Activated CD8-positive, alpha-beta memory T cell treated with anti-CD3 and anti-CD28 coated beads for 1 hour (primary cell): ENCODE data around the gene EXOC2.

Experiments
- DNase-seq, 2 donors: peaks; one replicate each; pipeline ENCODE4 v3.0.0-alpha.2; 2020; ENCODE audit warnings: low read depth in 1 of 2; ENCODE audit errors: extremely low read depth in 1 of 2

EXOC2 gene

GRCh38 chr6:503610-504362 is 189.2 kb downstream of the EXOC2 start:
- no peak for DNase-seq

DNA sequence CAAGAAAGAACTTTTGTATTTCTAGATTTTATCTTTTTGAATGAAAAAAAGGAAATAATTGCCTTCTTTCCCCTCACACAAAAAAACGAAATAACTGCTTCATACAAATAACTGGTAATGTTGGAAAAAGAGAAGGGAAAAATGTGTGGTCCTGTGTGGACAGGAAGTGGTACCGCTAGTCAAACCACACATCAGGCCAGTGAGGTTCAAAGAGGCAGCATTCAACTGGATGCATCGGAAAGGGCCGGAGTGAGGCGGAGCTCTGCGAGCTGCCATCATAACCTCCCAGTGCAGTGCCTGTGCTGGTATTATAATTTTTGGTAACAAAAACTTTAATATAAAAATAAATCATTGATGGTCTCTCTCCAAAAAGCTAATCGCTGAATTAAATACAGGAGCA is 190.2 kb downstream of the EXOC2 start:
- DNase-seq = no peak

DNA sequence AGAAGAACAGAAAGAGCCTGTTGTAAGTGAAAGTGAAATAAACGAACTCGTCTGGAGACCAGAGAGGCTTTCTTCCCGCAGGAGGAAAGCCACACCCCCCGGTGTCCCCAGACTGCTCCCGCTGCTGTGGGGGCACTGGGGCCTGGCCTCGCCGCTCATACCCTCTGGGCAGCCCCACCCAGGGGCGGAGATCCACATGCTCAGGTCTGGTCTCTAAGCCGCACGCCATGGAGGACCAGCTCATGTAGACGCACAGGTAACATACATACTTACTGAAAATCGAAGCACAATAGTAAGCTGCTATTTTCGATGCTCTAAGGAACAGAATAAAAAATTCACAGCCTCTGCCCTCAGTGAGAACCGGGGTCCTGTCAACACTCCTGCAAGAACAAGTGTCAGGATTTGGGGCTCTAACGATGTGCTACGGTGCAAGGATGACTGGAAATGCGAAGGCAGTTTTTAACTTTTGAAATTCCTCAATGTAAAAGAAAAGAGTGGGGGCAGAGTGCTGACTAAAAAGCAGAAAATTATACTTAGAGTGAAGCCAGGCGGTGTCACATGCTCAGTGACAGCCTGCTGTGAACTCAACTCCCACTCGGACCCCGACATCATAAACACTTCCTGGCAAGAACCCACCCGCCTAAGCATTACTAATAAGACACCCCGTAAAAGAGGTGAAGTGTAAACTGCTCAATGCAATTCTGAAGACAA is 190.9 kb downstream of the EXOC2 start:
- peak in 1 of 2 donors; percentile 16 for DNase-seq

DNA sequence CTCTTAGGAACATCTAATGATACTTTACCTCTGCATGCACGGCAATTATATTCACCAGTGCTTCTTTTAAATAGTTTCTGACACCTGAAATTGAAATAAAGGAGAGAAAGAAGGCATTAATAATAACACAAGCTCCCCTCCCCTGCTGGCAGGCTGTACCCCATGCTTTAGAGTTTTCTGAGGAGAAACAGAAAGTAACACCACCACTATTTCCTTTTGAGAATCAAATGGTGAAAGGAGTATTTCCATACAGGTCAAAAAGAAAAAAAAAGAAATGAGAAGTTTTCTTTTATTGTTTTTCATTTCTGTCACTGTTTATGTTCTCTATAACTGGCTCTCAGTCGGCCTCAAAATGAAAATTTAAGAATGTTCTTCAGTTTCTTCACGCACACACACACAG is 193.3 kb downstream of the EXOC2 start:
- no peak for DNase-seq

GRCh38 chr6:498795-499231 is 194.1 kb downstream of the EXOC2 start:
- no peak for DNase-seq

DNA sequence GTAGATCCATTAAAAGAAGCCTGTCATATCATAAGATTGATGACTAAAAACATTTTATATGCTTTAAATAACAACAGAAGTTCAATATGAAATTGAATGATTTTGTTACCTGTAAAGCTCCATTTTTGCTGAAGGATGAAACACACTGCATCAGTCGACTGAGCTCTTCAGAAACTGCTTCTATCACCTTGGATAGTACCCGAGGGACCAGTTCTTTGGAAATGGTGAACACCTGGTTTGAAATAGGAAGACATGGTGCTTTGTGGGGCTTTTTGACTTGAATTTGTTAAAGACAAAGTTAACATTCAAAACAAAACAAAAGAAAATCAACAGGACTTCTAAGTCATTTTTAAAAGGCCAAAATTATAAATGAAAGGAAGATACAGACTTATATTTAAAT is 195.7 kb downstream of the EXOC2 start:
- no peak for DNase-seq

DNA sequence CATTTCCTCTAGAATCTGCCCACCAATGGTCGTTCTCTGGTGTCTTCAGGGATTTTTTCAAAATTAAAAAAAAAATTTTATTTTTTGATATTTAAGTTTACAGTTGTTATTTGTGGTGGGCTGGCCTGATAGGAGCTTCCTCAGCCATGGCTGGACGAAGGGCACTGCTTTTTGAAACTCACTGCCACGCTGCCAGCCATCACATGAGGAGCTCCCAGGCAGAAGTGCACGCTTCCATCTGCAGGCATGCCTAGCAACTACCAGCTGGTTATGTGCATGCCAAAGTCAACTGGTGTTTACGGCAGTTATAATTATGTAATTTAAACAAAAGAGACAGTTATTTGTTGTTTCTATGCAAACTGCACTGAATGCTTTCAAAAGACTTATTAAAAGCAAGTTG is 196.3 kb downstream of the EXOC2 start:
- no peak for DNase-seq

- DNase-seq = no peak
Measured at GRCh38 chr6:494394-494793, 198.5 kb downstream of the EXOC2 start.

DNA sequence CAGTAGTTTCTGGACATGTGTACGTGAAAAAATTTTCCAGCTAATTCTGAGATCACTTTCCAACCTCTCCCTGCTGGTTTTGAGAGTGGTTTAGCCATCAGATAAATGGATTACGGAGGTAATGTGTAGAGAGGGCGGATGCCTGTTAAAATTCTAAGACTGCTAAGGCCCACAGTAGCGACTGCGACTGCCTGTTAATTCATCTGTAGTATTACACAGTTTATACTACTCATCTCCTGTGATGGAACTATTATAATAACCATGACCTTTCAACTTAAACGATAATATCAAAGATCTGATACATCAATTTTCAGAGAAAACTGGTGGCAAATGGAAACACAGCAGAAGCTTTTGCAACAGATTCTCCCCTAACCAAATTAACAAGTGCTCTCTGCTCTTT is 199.1 kb downstream of the EXOC2 start:
- no peak for DNase-seq

GRCh38 chr6:492816-493414 is 200.0 kb downstream of the EXOC2 start:
- no peak for DNase-seq

- DNase-seq = no peak
Measured at GRCh38 chr6:492178-492577, 200.8 kb downstream of the EXOC2 start.

DNA sequence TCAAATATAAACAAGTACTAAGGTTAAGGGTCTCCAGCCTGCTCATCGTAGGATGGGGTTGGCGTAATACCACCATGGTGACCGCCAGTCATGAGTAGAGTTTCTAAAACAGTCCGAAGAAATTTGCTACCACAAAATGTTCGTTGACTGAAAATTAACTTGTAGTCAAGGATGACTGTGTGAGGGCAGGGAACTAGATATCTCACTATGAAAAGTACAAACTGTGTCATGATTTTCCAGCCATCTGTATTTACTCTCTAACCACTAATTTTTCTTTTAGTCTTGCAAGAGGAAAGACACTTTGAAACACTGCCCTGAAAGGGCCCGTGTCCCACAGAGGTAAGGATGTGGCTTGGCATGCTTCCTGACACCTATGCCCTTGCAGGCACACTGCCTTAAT is 201.7 kb downstream of the EXOC2 start:
- no peak for DNase-seq

- DNase-seq = no peak
Measured at GRCh38 chr6:490251-491037, 202.5 kb downstream of the EXOC2 start.

GRCh38 chr6:489762-490161 is 203.2 kb downstream of the EXOC2 start:
- no peak for DNase-seq

GRCh38 chr6:489001-489400 is 203.9 kb downstream of the EXOC2 start:
- no peak for DNase-seq

GRCh38 chr6:487956-488355 is 205.0 kb downstream of the EXOC2 start:
- DNase-seq = no peak

- DNase-seq = no peak
Measured at GRCh38 chr6:485655-486170, 207.2 kb downstream of the EXOC2 start.

- no peak for DNase-seq
Measured at GRCh38 chr6:484746-485145, 208.2 kb downstream of the EXOC2 start.

DNA sequence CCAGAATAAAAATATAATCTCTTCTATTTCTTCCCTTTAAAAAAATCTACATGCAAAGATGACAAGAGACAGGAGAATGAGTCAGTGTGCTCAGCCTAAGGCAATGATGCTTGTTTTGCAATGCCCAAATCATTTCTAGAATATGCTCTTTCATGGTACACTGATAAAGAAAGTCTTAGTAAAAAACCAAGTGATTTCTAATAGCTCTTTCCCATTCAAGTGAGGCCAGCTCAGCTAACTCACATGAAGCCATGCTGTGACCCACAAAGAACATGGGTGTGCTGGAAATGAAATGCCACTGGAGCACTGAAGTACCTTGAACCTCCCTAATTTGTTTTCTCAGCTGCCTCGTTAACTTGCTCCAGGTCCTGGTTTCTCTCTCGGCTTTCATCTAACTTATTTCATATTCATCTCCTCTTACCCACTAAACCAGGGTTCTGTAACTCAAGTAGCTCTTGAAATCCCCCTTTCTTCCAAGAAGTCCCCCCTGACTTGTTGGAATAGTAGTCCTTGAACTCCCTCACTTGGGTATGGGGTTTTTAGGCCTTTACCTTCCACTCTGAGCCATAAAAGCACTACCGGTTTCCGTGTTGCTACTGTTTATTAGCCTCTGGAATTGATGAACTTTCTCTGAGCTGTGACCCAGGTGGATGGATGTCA is 208.7 kb downstream of the EXOC2 start:
- DNase-seq = no peak

GRCh38 chr6:475314-475713 is 217.6 kb downstream of the EXOC2 start:
- no peak for DNase-seq
